ENCODE results near the gene MAGI1.

Gene MAGI1

GRCh38 chr3:65948841-65949573, 89.7 kb downstream of the MAGI1 start:
- no peaks in the 10 kb centered on the region for H3F3A ChIP-seq (ENCODE audit: low read depth)
- TF ChIP-seq EZH2phosphoT487 (IDR thresholded peaks at IDR 0.05; ENCODE audit: borderline replicate concordance): no peak
- peaks cover 2% of the 10 kb centered on the region for H4K20me1 ChIP-seq (ENCODE audit: insufficient read depth, low read length, poor library complexity, severe bottlenecking)
- no peaks in the 10 kb centered on the region for H3K9me3 ChIP-seq (ENCODE audit: insufficient read depth, low read depth, low read length)
- H3K27me3 ChIP-seq (ENCODE audit: insufficient read depth, low read length, poor library complexity, severe bottlenecking): no peaks in the 10 kb centered on the region
- no peak overlapping the region for H3K9ac ChIP-seq (ENCODE audit: low read depth, low read length, poor library complexity, severe bottlenecking)
- no peaks in the 10 kb centered on the region for H3K9me2 ChIP-seq (replicated peaks; ENCODE audit: low read depth, low read length)
- H3K4me2 ChIP-seq (ENCODE audit: low read depth, low read length, poor library complexity, severe bottlenecking): no peak overlapping the region
- no peak overlapping the region for H2AFZ ChIP-seq (ENCODE audit: low read length)
- no peaks in the 10 kb centered on the region for H3K36me3 ChIP-seq (ENCODE audit: insufficient read depth, low read length)
- H3K4me3 ChIP-seq (ENCODE audit: low read length, poor library complexity, severe bottlenecking): no peak overlapping the region
- H3K79me2 ChIP-seq (ENCODE audit: insufficient read depth, low read length): no peaks in the 10 kb centered on the region
- no peaks in the 10 kb centered on the region for H3K4me1 ChIP-seq (ENCODE audit: insufficient read depth, low read length, poor library complexity, severe bottlenecking)

GRCh38 chr3:65946438-65946837, 92.3 kb downstream of the MAGI1 start:
- H3K4me3 ChIP-seq (ENCODE audit: low read length, poor library complexity, severe bottlenecking): no peak overlapping the region
- no peaks in the 10 kb centered on the region for H4K20me1 ChIP-seq (ENCODE audit: insufficient read depth, low read length, poor library complexity, severe bottlenecking)
- H3K4me1 ChIP-seq (ENCODE audit: insufficient read depth, low read length, poor library complexity, severe bottlenecking): no peaks in the 10 kb centered on the region
- H3K9ac ChIP-seq (ENCODE audit: low read depth, low read length, poor library complexity, severe bottlenecking): no peak overlapping the region
- H3F3A ChIP-seq (ENCODE audit: low read depth): no peaks in the 10 kb centered on the region
- H3K27me3 ChIP-seq (ENCODE audit: insufficient read depth, low read length, poor library complexity, severe bottlenecking): no peaks in the 10 kb centered on the region
- no peaks in the 10 kb centered on the region for H3K79me2 ChIP-seq (ENCODE audit: insufficient read depth, low read length)
- no peaks in the 10 kb centered on the region for H3K9me3 ChIP-seq (ENCODE audit: insufficient read depth, low read depth, low read length)
- H2AFZ ChIP-seq (ENCODE audit: low read length): no peak overlapping the region
- TF ChIP-seq, protein P1, sequence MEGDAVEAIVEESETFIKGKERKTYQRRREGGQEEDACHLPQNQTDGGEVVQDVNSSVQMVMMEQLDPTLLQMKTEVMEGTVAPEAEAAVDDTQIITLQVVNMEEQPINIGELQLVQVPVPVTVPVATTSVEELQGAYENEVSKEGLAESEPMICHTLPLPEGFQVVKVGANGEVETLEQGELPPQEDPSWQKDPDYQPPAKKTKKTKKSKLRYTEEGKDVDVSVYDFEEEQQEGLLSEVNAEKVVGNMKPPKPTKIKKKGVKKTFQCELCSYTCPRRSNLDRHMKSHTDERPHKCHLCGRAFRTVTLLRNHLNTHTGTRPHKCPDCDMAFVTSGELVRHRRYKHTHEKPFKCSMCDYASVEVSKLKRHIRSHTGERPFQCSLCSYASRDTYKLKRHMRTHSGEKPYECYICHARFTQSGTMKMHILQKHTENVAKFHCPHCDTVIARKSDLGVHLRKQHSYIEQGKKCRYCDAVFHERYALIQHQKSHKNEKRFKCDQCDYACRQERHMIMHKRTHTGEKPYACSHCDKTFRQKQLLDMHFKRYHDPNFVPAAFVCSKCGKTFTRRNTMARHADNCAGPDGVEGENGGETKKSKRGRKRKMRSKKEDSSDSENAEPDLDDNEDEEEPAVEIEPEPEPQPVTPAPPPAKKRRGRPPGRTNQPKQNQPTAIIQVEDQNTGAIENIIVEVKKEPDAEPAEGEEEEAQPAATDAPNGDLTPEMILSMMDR (conservative IDR thresholded peaks at IDR 0.05; ENCODE audit: low read length): no peak
- TF ChIP-seq EZH2phosphoT487 (IDR thresholded peaks at IDR 0.05; ENCODE audit: borderline replicate concordance): no peak
- H3K4me2 ChIP-seq (ENCODE audit: low read depth, low read length, poor library complexity, severe bottlenecking): no peak overlapping the region
- no peaks in the 10 kb centered on the region for H3K36me3 ChIP-seq (ENCODE audit: insufficient read depth, low read length)
- no peaks in the 10 kb centered on the region for H3K9me2 ChIP-seq (replicated peaks; ENCODE audit: low read depth, low read length)

DNA sequence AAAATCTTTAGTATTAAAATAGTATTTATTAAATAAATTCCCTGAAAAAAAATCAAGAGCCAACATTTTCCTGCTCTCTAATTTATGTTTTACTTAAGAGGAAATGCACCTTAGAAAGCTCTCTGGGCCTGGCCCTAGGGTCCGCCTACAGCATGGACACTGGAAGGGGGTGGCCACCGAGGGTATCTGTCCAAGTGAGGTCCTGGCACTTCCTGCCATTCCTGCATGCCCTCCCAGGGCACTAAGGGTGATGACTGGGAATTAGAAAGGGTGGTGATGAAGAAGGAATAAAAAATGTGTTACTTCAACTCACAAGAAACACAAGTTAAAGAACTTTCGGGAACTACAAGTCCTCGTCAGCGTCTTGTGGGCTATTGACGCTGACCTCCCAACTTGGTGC, 92.8 kb downstream of the MAGI1 start:
- Histone ChIP-seq H3K4me2 (ENCODE audit: low read depth, low read length, poor library complexity, severe bottlenecking) (no peak overlapping the region), H3K79me2 (ENCODE audit: insufficient read depth, low read length) (no peaks in the 10 kb centered on the region)
- no peak for TF ChIP-seq EZH2phosphoT487 (IDR thresholded peaks at IDR 0.05; ENCODE audit: borderline replicate concordance)
- TF ChIP-seq, protein P1 (conservative IDR thresholded peaks at IDR 0.05; ENCODE audit: low read length): no peak

DNA sequence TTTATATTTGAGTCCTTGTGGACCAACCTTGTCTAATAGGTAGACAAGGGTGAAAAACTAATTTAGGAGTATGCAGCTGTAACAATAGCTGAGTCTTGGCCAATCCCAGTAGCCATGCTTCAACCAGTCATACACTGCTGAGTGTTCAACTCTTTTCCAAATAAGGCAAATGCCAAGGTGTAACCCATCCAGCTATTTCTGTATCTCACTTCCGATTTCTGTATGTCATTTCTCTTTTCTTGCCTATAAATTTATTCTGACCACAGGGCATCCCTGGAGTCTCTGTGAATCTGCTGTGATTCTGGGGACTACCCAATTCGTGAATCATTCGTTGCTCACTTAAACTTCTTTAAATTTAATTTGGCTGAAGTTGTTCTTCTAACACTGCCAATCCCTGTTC, 93.2 kb downstream of the MAGI1 start:
- Histone ChIP-seq H3K4me3 (ENCODE audit: low read length, poor library complexity, severe bottlenecking) (no peak overlapping the region), H3K4me1 (ENCODE audit: insufficient read depth, low read length, poor library complexity, severe bottlenecking) (no peaks in the 10 kb centered on the region), H3K9ac (ENCODE audit: low read depth, low read length, poor library complexity, severe bottlenecking) (no peak overlapping the region), H3K79me2 (ENCODE audit: insufficient read depth, low read length) (no peaks in the 10 kb centered on the region), H2AFZ (ENCODE audit: low read length) (no peak overlapping the region), H3K36me3 (ENCODE audit: insufficient read depth, low read length) (no peaks in the 10 kb centered on the region), H3K9me3 (ENCODE audit: insufficient read depth, low read depth, low read length) (no peaks in the 10 kb centered on the region), H3F3A (ENCODE audit: low read depth) (no peaks in the 10 kb centered on the region), H3K27me3 (ENCODE audit: insufficient read depth, low read length, poor library complexity, severe bottlenecking) (no peaks in the 10 kb centered on the region), H3K9me2 (replicated peaks; ENCODE audit: low read depth, low read length) (no peaks in the 10 kb centered on the region), H3K4me2 (ENCODE audit: low read depth, low read length, poor library complexity, severe bottlenecking) (no peak overlapping the region), H4K20me1 (ENCODE audit: insufficient read depth, low read length, poor library complexity, severe bottlenecking) (peaks cover 2% of the 10 kb centered on the region)
- no peak for TF ChIP-seq EZH2phosphoT487 (IDR thresholded peaks at IDR 0.05; ENCODE audit: borderline replicate concordance)
- TF ChIP-seq, protein P1 (conservative IDR thresholded peaks at IDR 0.05; ENCODE audit: low read length): no peak

More for the DNA sequence above, 92.8 kb downstream of the MAGI1 start:
- no peak overlapping the region for H3K9ac ChIP-seq (ENCODE audit: low read depth, low read length, poor library complexity, severe bottlenecking)
- no peaks in the 10 kb centered on the region for H3K36me3 ChIP-seq (ENCODE audit: insufficient read depth, low read length)
- no peaks in the 10 kb centered on the region for H3K4me1 ChIP-seq (ENCODE audit: insufficient read depth, low read length, poor library complexity, severe bottlenecking)
- no peaks in the 10 kb centered on the region for H4K20me1 ChIP-seq (ENCODE audit: insufficient read depth, low read length, poor library complexity, severe bottlenecking)
- H3K27me3 ChIP-seq (ENCODE audit: insufficient read depth, low read length, poor library complexity, severe bottlenecking): no peaks in the 10 kb centered on the region
- H2AFZ ChIP-seq (ENCODE audit: low read length): no peak overlapping the region
- H3F3A ChIP-seq (ENCODE audit: low read depth): no peaks in the 10 kb centered on the region
- H3K9me3 ChIP-seq (ENCODE audit: insufficient read depth, low read depth, low read length): no peaks in the 10 kb centered on the region
- no peaks in the 10 kb centered on the region for H3K9me2 ChIP-seq (replicated peaks; ENCODE audit: low read depth, low read length)
- H3K4me3 ChIP-seq (ENCODE audit: low read length, poor library complexity, severe bottlenecking): no peak overlapping the region

All from Loucy (cell line).